SH-SY5Y (cell line): Measurements from ENCODE around the gene RYR1.

Experiments
- GATA2 ChIP-seq: IDR thresholded peaks from 2 replicates; pipeline ENCODE4 v1.6.1; 2011; ENCODE audit warnings: mild to moderate bottlenecking, low read depth, low read length
- GATA3 ChIP-seq: IDR thresholded peaks from 2 replicates; pipeline ENCODE4 v1.6.1; 2011; ENCODE audit warnings: low read depth, mild to moderate bottlenecking, low read length, moderate library complexity

DNA sequence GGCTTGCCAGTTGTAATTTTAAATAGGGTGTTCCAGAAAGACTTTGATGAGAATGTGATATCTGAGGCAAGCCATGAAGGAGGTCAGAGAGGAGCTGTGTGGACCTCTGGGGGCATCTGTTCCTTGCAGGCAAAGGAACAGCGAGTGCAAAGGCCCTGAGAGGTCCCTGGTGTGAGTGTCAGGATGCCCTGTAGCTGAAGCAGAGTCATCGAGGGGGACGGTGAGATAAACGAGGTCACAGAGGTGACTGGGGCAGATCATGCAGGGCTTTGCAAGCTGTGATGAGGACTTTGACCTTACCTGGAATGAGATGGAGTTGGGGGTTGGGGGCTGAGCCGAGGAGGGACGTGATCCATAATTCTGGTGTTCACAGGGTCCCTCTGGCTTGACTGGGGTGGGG, 75.0 kb downstream of the RYR1 start:
- TF ChIP-seq GATA2 (no peak), GATA3 (no peak)
